ENCODE measurements around the gene BRSK2. TPM values are rescaled to one million over a fixed set of nuclear protein-coding genes. Genes with fewer than 3 reads are reported as not detected.

Gene BRSK2
- polyA plus RNA-seq, 4 donors = 0.27 to 7.9 (median 3.3) TPM; not detected in 1

- WGBS, 3 donors = 78 to 90% (median 82%) methylated on average over 20 to 25 of the region's 25 CpGs
- FAIRE-seq (no peak), DNase-seq (no peak)
- Histone ChIP-seq H3K9me3 (ENCODE audit: control insufficient read depth in 2 of 2, insufficient read depth in 1 of 2, low read depth in 1 of 2, low read length in 1 of 2) (peaks cover 0 to under 1% of the 10 kb centered on the region in 2 donors), H3K36me3 (ENCODE audit: control insufficient read depth in 3 of 3, insufficient read depth in 2 of 3, low read depth in 1 of 3, low read length in 3 of 3) (no peaks in the 10 kb centered on the region), H3K27ac (ENCODE audit: low read depth in 1 of 3, low read length in 2 of 3) (no peak overlapping the region), H3K27me3 (ENCODE audit: control insufficient read depth in 3 of 3, insufficient read depth in 3 of 3, low read length in 3 of 3) (peaks cover 0 to 19% (median 4%) of the 10 kb centered on the region in 3 donors), H3K4me3 (ENCODE audit: low read depth in 1 of 3, low read length in 3 of 3) (no peak overlapping the region), H3K4me1 (ENCODE audit: control insufficient read depth in 3 of 3, insufficient read depth in 2 of 3, low read depth in 1 of 3, low read length in 2 of 3) (no peaks in the 10 kb centered on the region)
These were observed 14.4 kb upstream of the BRSK2 start for GRCh38 chr11:1375161-1375954.

- Histone ChIP-seq H3K27me3 (ENCODE audit: control insufficient read depth in 3 of 3, insufficient read depth in 3 of 3, low read length in 3 of 3) (peaks cover 0 to 22% (median 4%) of the 10 kb centered on the region in 3 donors), H3K27ac (ENCODE audit: low read depth in 1 of 3, low read length in 2 of 3) (no peak overlapping the region), H3K4me3 (ENCODE audit: low read depth in 1 of 3, low read length in 3 of 3) (no peak overlapping the region), H3K4me1 (ENCODE audit: control insufficient read depth in 3 of 3, insufficient read depth in 2 of 3, low read depth in 1 of 3, low read length in 2 of 3) (no peaks in the 10 kb centered on the region), H3K9me3 (ENCODE audit: control insufficient read depth in 2 of 2, insufficient read depth in 1 of 2, low read depth in 1 of 2, low read length in 1 of 2) (peaks cover 0 to 2% of the 10 kb centered on the region in 2 donors), H3K36me3 (ENCODE audit: control insufficient read depth in 3 of 3, insufficient read depth in 2 of 3, low read depth in 1 of 3, low read length in 3 of 3) (no peaks in the 10 kb centered on the region)
- 88 to 94% (median 93%) methylated on average over 17 of the region's 17 CpGs for WGBS, 3 donors
- FAIRE-seq (no peak), DNase-seq (no peak)
These were observed 13.8 kb upstream of the BRSK2 start for GRCh38 chr11:1375955-1376258.

DNA sequence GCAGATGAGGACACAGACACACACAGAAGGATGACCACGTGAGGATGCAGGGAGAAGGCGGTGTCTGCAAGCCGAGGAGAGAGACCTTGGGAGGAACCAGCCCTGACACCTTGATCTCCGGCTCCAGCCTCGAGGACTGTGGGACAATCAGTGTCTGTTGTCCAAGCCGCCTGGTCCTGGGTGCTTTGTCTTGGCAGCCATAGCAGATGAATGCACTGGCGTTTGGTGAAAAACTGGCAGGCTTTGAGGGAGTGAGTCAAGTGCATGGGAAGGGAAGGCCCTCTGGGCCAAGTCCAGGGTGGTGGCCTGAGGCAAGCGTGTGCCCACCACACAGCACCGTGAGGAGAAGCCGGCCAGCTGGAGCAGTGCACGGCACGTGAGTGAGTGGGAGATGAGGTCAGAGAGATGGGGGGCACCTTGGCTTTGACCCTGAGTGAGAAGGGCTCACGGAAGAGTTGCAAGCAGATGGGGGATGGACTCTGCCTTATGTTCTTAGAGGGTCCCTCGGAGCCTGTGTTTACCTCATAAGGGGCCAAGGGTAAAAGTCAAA, 12.4 kb upstream of the BRSK2 start:
- FAIRE-seq (no peak), DNase-seq (no peak)
- H3K27me3 ChIP-seq (ENCODE audit: control insufficient read depth in 3 of 3, insufficient read depth in 3 of 3, low read length in 3 of 3) = peaks cover 0 to 27% (median 4%) of the 10 kb centered on the region in 3 donors
- 59 to 76% (median 73%) methylated on average over 14 of the region's 14 CpGs for WGBS, 3 donors
- H3K4me3 ChIP-seq (ENCODE audit: low read depth in 1 of 3, low read length in 3 of 3) = no peak overlapping the region
- no peaks in the 10 kb centered on the region for H3K4me1 ChIP-seq (ENCODE audit: control insufficient read depth in 3 of 3, insufficient read depth in 2 of 3, low read depth in 1 of 3, low read length in 2 of 3)
- H3K9me3 ChIP-seq (ENCODE audit: control insufficient read depth in 2 of 2, insufficient read depth in 1 of 2, low read depth in 1 of 2, low read length in 1 of 2) = peaks cover 0 to 2% of the 10 kb centered on the region in 2 donors
- no peak overlapping the region for H3K27ac ChIP-seq (ENCODE audit: low read depth in 1 of 3, low read length in 2 of 3)
- no peaks in the 10 kb centered on the region for H3K36me3 ChIP-seq (ENCODE audit: control insufficient read depth in 3 of 3, insufficient read depth in 2 of 3, low read depth in 1 of 3, low read length in 3 of 3)

DNA sequence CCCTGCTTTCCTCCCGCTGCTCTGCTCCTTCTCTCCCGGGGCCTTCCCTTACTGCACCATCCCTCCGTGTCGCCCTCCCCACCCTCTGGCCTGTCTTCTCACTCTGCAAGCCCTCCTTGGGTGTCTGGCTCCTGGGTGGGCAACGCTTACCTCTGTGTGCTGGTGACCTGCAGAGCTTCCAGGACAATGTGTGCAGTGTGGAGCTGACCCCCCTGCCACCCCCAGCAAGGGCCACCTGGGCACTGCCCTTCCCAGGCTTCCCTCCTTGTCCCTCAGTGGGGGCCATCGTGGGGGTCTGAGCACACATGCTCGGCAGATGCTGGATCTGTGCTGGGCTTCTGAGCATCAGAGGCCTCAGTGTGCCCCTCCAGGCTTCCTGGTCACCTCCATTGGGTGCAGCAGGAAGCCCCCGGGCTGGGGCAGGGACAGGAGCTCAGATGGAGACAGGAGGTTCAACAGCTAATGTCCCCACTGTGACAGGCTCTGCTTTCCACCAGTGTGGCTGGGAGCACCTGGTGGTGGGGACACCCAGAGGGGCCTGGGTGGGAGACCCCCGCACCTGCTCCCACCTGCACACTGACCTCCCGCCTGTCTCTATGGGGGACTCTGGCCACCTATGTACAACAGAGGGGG, 7.8 kb upstream of the BRSK2 start:
- Histone ChIP-seq H3K27me3 (ENCODE audit: control insufficient read depth in 3 of 3, insufficient read depth in 3 of 3, low read length in 3 of 3) (peaks cover 0 to 41% (median 4%) of the 10 kb centered on the region in 3 donors), H3K9me3 (ENCODE audit: control insufficient read depth in 2 of 2, insufficient read depth in 1 of 2, low read depth in 1 of 2, low read length in 1 of 2) (peaks cover 0 to 2% of the 10 kb centered on the region in 2 donors), H3K36me3 (ENCODE audit: control insufficient read depth in 3 of 3, insufficient read depth in 2 of 3, low read depth in 1 of 3, low read length in 3 of 3) (no peaks in the 10 kb centered on the region), H3K4me3 (ENCODE audit: low read depth in 1 of 3, low read length in 3 of 3) (no peak overlapping the region), H3K27ac (ENCODE audit: low read depth in 1 of 3, low read length in 2 of 3) (no peak overlapping the region), H3K4me1 (ENCODE audit: control insufficient read depth in 3 of 3, insufficient read depth in 2 of 3, low read depth in 1 of 3, low read length in 2 of 3) (peaks cover 0 to 3% (median 2%) of the 10 kb centered on the region in 3 donors)
- no peak for DNase-seq
- FAIRE-seq = no peak
- WGBS, 3 donors = 58 to 71% (median 67%) methylated on average over 9 to 10 of the region's 10 CpGs

DNA sequence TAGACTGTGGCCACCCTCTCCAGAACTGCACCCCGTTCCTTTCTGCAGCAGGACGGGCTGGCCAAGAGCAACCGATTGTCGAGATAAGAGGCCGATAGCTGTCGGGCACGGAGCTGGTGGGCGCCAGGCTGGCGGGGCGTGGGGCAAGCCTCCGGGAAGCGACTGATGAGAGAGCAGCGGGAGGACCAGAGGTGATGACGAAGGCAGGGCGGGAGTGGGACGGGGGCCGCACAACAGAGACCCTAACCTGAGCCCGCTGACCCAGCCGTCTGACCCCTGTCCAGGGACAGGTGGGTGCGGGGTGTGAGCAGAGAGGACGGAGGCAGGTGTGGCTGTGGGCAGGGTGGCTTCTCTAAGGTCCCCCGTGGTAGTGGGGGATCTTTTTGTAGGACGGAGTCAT, 7.3 kb upstream of the BRSK2 start:
- Histone ChIP-seq H3K4me3 (ENCODE audit: low read depth in 1 of 3, low read length in 3 of 3) (no peak overlapping the region), H3K4me1 (ENCODE audit: control insufficient read depth in 3 of 3, insufficient read depth in 2 of 3, low read depth in 1 of 3, low read length in 2 of 3) (peaks cover 0 to 3% (median 2%) of the 10 kb centered on the region in 3 donors), H3K9me3 (ENCODE audit: control insufficient read depth in 2 of 2, insufficient read depth in 1 of 2, low read depth in 1 of 2, low read length in 1 of 2) (peaks cover 0 to 2% of the 10 kb centered on the region in 2 donors), H3K27me3 (ENCODE audit: control insufficient read depth in 3 of 3, insufficient read depth in 3 of 3, low read length in 3 of 3) (peaks cover 0 to 46% (median 0%) of the 10 kb centered on the region in 3 donors), H3K27ac (ENCODE audit: low read depth in 1 of 3, low read length in 2 of 3) (peak overlapping the region in 2 of 3 donors; percentile 22 to 72), H3K36me3 (ENCODE audit: control insufficient read depth in 3 of 3, insufficient read depth in 2 of 3, low read depth in 1 of 3, low read length in 3 of 3) (no peaks in the 10 kb centered on the region)
- DNase-seq (no peak), FAIRE-seq (no peak)
- 29 to 55% (median 43%) methylated on average over 23 of the region's 23 CpGs for WGBS, 3 donors

DNA sequence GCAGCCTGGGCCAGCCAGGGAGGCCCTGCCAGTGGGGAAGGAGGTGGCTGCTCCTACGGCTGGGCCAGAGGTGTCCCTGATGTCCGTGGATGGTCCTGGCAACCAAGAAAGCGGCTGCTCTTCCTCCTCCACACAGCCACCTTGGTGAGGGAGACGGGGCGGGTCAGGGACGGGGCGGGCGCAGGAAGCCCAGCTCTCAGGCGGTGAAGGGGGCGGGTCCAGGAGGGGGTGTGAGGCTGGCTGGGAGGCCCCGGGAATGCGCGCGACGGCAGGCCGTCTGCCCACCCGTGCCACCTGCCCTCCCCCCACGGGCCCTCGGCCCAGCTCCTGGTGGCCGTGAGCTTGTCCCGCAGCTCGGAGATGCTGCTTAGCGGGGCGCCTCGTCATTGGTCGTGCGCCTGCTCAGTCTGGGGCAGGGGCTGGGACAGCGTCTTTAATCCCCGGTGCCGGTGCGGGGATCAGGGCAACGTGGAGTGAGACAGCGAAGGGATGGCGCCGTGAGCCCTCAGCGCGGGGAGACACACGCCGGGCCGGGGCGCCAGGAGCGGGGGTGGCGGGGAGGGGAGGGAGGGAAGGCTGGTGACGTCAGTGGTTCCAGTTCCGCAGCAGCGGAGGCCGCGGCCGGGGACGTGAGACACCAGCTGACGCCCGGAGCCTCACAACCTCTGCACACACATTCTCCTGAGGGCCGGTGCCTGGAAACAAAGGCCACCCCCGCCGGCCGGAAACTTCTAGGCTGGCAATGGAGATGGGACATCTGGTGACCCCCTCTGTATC, 6.7 kb upstream of the BRSK2 start:
- WGBS, 3 donors = 0 to 1% (median 0%) methylated on average over 40 to 56 of the region's 56 CpGs
- Histone ChIP-seq H3K27ac (ENCODE audit: low read depth in 1 of 3, low read length in 2 of 3) (peak overlapping the region; percentile 65 to 92 (median 72)), H3K4me1 (ENCODE audit: control insufficient read depth in 3 of 3, insufficient read depth in 2 of 3, low read depth in 1 of 3, low read length in 2 of 3) (peaks cover 0 to 3% (median 2%) of the 10 kb centered on the region in 3 donors), H3K27me3 (ENCODE audit: control insufficient read depth in 3 of 3, insufficient read depth in 3 of 3, low read length in 3 of 3) (peaks cover 0 to 52% (median 0%) of the 10 kb centered on the region in 3 donors), H3K36me3 (ENCODE audit: control insufficient read depth in 3 of 3, insufficient read depth in 2 of 3, low read depth in 1 of 3, low read length in 3 of 3) (no peaks in the 10 kb centered on the region), H3K9me3 (ENCODE audit: control insufficient read depth in 2 of 2, insufficient read depth in 1 of 2, low read depth in 1 of 2, low read length in 1 of 2) (peaks cover 0 to 2% of the 10 kb centered on the region in 2 donors), H3K4me3 (ENCODE audit: low read depth in 1 of 3, low read length in 3 of 3) (peak overlapping the region; percentile 32 to 51 (median 48))
- peak; percentile 56 to 74 for DNase-seq
- FAIRE-seq = no peak

GRCh38 chr11:1384199-1384970, 5.3 kb upstream of the BRSK2 start:
- FAIRE-seq (no peak), DNase-seq (no peak)
- H3K9me3 ChIP-seq (ENCODE audit: control insufficient read depth in 2 of 2, insufficient read depth in 1 of 2, low read depth in 1 of 2, low read length in 1 of 2) = peaks cover 0 to 6% of the 10 kb centered on the region in 2 donors
- H3K4me3 ChIP-seq (ENCODE audit: low read depth in 1 of 3, low read length in 3 of 3) = no peak overlapping the region
- H3K4me1 ChIP-seq (ENCODE audit: control insufficient read depth in 3 of 3, insufficient read depth in 2 of 3, low read depth in 1 of 3, low read length in 2 of 3) = peaks cover 0 to 9% (median 2%) of the 10 kb centered on the region in 3 donors
- no peaks in the 10 kb centered on the region for H3K36me3 ChIP-seq (ENCODE audit: control insufficient read depth in 3 of 3, insufficient read depth in 2 of 3, low read depth in 1 of 3, low read length in 3 of 3)
- peaks cover 0 to 65% (median 0%) of the 10 kb centered on the region in 3 donors for H3K27me3 ChIP-seq (ENCODE audit: control insufficient read depth in 3 of 3, insufficient read depth in 3 of 3, low read length in 3 of 3)
- H3K27ac ChIP-seq (ENCODE audit: low read depth in 1 of 3, low read length in 2 of 3) = no peak overlapping the region
- WGBS, 3 donors = 67 to 73% (median 73%) methylated on average over 18 to 21 of the region's 21 CpGs

Data from small intestine (tissue), 7 donors.